Measurements from ENCODE around the gene ZDHHC1. TPM values are rescaled to one million over a fixed set of nuclear protein-coding genes. Genes with fewer than 3 reads are reported as not detected.
A peak's percentile ranks its signal among the peaks of the same experiment; 100 is the strongest.
"Not testable (repeated sequence)": the region's sequence is repeated elsewhere in the genome, so short reads cannot be mapped to it uniquely, and the experiment has no call there.

ZDHHC1 gene
- polyA plus RNA-seq, 3 donors: 9.6 to 18.0 (median 12.9) TPM

- DNase-seq (ENCODE audit: extremely low read depth in 1 of 11, low read depth in 9 of 11, low spot score in 4 of 11): no peak
These were observed 3.7 kb upstream of the ZDHHC1 start for GRCh38 chr16:67419931-67420330.

GRCh38 chr16:67419502-67419901 is 3.2 kb upstream of the ZDHHC1 start:
- DNase-seq (ENCODE audit: extremely low read depth in 1 of 11, low read depth in 9 of 11, low spot score in 4 of 11): no peak

GRCh38 chr16:67417333-67418061 is 1.2 kb upstream of the ZDHHC1 start:
- no peak for DNase-seq (ENCODE audit: extremely low read depth in 1 of 11, low read depth in 9 of 11, low spot score in 4 of 11)

GRCh38 chr16:67415421-67415820 is 856 bp downstream of the ZDHHC1 start:
- not testable (repeated sequence) for DNase-seq (ENCODE audit: extremely low read depth in 1 of 11, low read depth in 9 of 11, low spot score in 4 of 11)

- DNase-seq (ENCODE audit: extremely low read depth in 1 of 11, low read depth in 9 of 11, low spot score in 4 of 11): no peak
These were observed 2.0 kb downstream of the ZDHHC1 start for GRCh38 chr16:67413978-67414911.

- DNase-seq (ENCODE audit: extremely low read depth in 1 of 11, low read depth in 9 of 11, low spot score in 4 of 11): no peak
These were observed 4.0 kb downstream of the ZDHHC1 start for GRCh38 chr16:67412294-67412693.

GRCh38 chr16:67411339-67411738 is 4.9 kb downstream of the ZDHHC1 start:
- DNase-seq (ENCODE audit: extremely low read depth in 1 of 11, low read depth in 9 of 11, low spot score in 4 of 11): no peak

GRCh38 chr16:67409631-67410030 is 6.6 kb downstream of the ZDHHC1 start:
- DNase-seq (ENCODE audit: extremely low read depth in 1 of 11, low read depth in 9 of 11, low spot score in 4 of 11): no peak

GRCh38 chr16:67407788-67408452 is 8.4 kb downstream of the ZDHHC1 start:
- no peak for DNase-seq (ENCODE audit: extremely low read depth in 1 of 11, low read depth in 9 of 11, low spot score in 4 of 11)

- no peak for DNase-seq (ENCODE audit: extremely low read depth in 1 of 11, low read depth in 9 of 11, low spot score in 4 of 11)
These were observed 9.0 kb downstream of the ZDHHC1 start for GRCh38 chr16:67407176-67407787.

- DNase-seq (ENCODE audit: extremely low read depth in 1 of 11, low read depth in 9 of 11, low spot score in 4 of 11): no peak
These were observed 9.9 kb downstream of the ZDHHC1 start for GRCh38 chr16:67406111-67406971.

GRCh38 chr16:67405336-67405735 is 10.9 kb downstream of the ZDHHC1 start:
- no peak for DNase-seq (ENCODE audit: extremely low read depth in 1 of 11, low read depth in 9 of 11, low spot score in 4 of 11)

- peak in 2 of 11 donors; percentile 30 to 49 for DNase-seq (ENCODE audit: extremely low read depth in 1 of 11, low read depth in 9 of 11, low spot score in 4 of 11)
These were observed 11.5 kb downstream of the ZDHHC1 start for GRCh38 chr16:67404740-67405226.

- no peak for DNase-seq (ENCODE audit: extremely low read depth in 1 of 11, low read depth in 9 of 11, low spot score in 4 of 11)
These were observed 12.2 kb downstream of the ZDHHC1 start for GRCh38 chr16:67403976-67404555.

GRCh38 chr16:67400901-67401300 is 15.4 kb downstream of the ZDHHC1 start:
- DNase-seq (ENCODE audit: extremely low read depth in 1 of 11, low read depth in 9 of 11, low spot score in 4 of 11): no peak

- DNase-seq (ENCODE audit: extremely low read depth in 1 of 11, low read depth in 9 of 11, low spot score in 4 of 11): no peak
These were observed 16.2 kb downstream of the ZDHHC1 start for GRCh38 chr16:67399749-67400704.
